Measurements from ENCODE around the gene NFATC2IP.

GRCh38 chr16:28917095-28917494, 33.6 kb upstream of the NFATC2IP start:
- TF ChIP-seq HDAC6 (IDR thresholded peaks at IDR 0.05; ENCODE audit: low read depth, low read length) (no peak), ISX (CRISPR knock-in tag; conservative IDR thresholded peaks at IDR 0.05) (no peak), HNRNPH1 (optimal IDR thresholded peaks at IDR 0.05; ENCODE audit: low read depth, low read length) (no peak), POLR2AphosphoS5 (IDR thresholded peaks at IDR 0.05; ENCODE audit: low read depth, low read length) (no peak), E2F5 (CRISPR knock-in tag; conservative IDR thresholded peaks at IDR 0.05) (no peak)

Measured in HepG2 (cell line).